H7 (cell line): ENCODE results near the gene COG8. TPM values are rescaled to one million over a fixed set of nuclear protein-coding genes. Genes with fewer than 3 reads are reported as not detected.
"Not testable (repeated sequence)": the region's sequence is repeated elsewhere in the genome, so short reads cannot be mapped to it uniquely, and the experiment has no call there.

Experiments
- DNase-seq: peaks from one replicate; pipeline ENCODE4 v3.0.0; 2012
- H3K27me3 ChIP-seq: 2 replicates; pipeline ENCODE4 v1.6.0; 2011; ENCODE audit warnings: mild to moderate bottlenecking, low read length; ENCODE audit not compliant: control insufficient read depth, insufficient read depth
- H3K36me3 ChIP-seq: replicated peaks from 2 replicates; pipeline ENCODE4 v1.5.1; 2011; ENCODE audit warnings: low read length; ENCODE audit not compliant: control insufficient read depth, insufficient read depth
- H3K4me3 ChIP-seq: 2 replicates; pipeline ENCODE4 v1.5.1; 2011; ENCODE audit warnings: low read depth, mild to moderate bottlenecking, control low read depth, low read length, moderate library complexity; ENCODE audit not compliant: insufficient read depth
- total RNA-seq: library from RNA; depleted of rRNA; stranded (reverse); fragments of >200 nt; shearing (Covaris generic); gene quantifications from 2 replicates; pipeline ENCODE4 v1.2.3, GENCODE V29; 2014

Gene COG8
- total RNA-seq, 1 experiment from 2014 or later, result 71.0 TPM

DNA sequence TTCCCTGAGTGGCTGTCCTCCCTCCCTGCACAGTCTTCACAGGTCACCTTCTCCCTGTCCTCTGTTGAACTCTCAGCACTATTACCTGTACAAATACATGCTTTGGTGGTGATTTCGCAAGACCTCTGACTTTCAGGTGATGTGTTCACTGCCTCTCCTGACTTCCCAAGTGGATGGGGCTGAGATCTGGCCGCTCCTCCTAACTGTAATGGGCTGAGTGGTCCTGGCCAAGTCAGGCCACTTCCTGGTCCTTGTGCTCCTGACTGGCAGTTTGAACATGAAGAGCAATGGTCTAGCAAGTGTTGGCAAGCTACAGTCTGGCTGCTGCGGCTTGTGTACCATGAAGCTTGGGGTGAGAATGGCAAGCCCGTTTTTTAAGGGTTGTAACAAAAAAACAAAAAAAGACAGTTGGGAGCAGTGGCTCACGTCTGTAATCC is 23.9 kb upstream of the COG8 start:
- H3K4me3 ChIP-seq, result no peak overlapping the region
- H3K27me3 ChIP-seq, result no peaks in the 10 kb centered on the region
- DNase-seq, result no peak
- peaks cover 19% of the 10 kb centered on the region for H3K36me3 ChIP-seq

DNA sequence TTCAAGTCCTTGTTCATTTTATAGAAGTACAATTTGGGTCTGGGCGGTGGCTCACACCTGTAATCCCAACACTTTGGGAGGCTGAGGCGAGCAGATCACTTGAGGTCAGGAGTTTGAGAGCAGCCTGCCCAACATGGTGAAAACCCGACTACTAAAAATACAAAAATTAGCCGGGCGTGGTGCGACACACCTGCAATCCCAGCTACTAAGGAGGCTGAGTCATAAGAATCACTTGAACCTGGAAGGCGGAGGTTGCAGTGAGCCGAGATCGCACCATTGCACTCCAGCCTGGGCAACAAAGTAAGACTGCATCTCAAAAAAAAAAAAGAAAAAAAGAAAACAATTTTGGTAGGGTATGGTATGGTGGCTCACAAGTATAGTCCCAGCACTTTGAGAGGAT is 20.7 kb upstream of the COG8 start:
- not testable (repeated sequence) for H3K27me3 ChIP-seq, DNase-seq, H3K4me3 ChIP-seq, H3K36me3 ChIP-seq

DNA sequence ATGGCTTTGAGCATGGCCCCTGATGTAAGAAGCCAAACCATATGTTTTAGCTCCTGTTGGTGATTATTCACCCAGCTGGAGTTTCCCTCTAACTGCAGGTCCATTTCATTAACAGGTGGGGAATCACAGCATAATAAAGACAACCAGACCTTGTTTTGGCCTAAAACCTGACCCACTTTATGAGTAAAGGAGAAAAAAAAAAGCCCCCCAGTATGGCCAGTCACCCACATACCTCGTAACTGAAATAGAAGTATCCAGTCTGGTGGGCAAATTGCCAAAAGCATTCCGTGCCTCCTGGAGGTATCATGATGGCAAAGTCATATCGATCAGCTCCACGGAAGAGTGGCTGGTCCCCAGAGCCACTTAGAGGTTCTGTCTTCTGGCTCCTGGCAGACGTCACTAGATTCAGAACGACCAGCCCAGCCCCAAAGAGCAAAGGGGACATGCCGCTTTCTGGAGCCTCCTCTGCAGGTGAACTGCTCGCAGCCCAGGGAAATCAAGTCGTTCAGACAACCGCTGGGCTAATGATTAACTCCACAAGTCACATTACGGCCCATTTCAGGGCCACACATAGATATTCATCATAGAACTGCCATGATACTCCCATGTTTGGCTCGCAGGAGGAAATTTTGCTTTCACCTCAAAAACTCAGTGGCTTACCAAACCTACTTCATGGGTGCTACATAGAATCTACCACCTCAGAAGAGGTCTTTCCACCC is 12.1 kb upstream of the COG8 start, which contains the start of gene TMED6:
TSS of gene TMED6 (minus strand) at position 478 of the 719 bp plus-strand sequence. CDS start at position 445, 33 bp downstream.
- Histone ChIP-seq H3K36me3 (no peaks in the 10 kb centered on the region; the same call in 1 of the 2 replicates), H3K4me3 (no peak within 1 kb of the TSS), H3K27me3 (no peaks in the 10 kb centered on the region)
- no peak for DNase-seq

DNA sequence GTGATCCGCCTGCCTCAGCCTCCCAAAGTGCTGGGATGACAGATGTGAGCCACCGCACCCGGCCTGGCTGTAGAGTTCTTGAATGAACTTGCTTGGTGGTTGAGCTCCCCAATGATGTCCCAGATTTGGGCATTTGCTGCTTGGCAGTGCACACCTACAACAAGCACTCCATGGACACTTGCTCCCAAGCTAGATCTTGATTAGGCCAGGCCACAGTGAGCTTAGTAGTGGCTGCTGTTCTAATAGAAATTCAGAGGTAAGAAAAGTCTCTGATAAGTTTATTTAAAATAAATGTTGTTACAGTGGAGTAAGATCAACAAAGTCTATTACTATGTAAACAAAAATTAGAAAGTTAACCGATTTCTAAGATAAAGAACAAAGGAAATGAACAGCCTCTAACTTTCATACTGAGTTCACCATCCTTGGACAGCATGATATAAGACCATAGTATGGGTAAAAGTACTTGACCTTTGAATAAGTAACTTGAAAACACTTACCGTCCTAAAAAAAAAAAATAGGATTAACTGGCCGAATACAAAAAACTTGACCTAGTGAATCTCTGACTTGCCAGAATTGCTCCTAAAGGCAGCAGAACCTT is 11.3 kb upstream of the COG8 start:
- DNase-seq, result no peak
- no peaks in the 10 kb centered on the region for H3K27me3 ChIP-seq
- no peak overlapping the region for H3K4me3 ChIP-seq
- no peaks in the 10 kb centered on the region; the same call in 1 of the 2 replicates for H3K36me3 ChIP-seq

DNA sequence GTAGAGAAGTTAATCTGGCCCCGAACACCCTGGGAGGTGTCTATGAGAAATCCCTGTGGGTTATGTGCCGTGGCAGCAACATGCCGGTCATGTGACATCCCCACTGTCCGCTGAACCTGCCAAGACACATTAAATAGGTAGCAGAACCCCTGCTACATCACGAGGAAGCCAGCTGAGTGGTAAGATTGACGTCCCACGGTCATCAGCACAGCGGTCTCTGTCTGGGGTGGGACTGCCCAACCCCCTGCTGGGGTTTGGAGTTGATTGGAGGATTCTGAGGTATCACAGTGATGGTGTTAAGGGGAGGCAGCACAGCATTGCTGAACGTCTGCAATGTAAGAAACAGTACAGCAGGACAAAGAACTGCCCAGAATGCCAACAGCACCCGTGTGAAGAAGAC is 10.2 kb upstream of the COG8 start:
- Histone ChIP-seq H3K36me3 (no peaks in the 10 kb centered on the region; the same call in 1 of the 2 replicates), H3K4me3 (no peak overlapping the region), H3K27me3 (no peaks in the 10 kb centered on the region)
- DNase-seq, result no peak

DNA sequence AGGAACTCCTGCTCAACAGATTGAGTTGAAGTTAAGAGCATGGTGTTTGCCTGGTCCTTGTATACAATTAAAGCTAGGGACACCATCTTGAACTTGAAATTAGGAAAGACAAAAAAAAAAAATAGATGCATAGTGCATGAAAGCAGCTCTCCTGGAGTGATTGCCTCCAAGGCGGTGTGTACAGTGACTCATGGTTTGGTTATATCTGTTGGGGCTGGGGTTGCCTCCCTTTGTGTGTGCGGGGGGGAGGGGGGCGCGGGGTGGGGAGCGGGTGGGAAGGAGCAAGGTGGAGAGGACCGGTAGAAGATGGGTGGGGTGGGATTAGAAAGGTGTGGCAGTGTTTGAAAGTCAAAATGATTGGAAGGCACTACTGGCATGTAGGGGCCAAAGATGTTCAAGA is 8.9 kb upstream of the COG8 start:
- Histone ChIP-seq H3K27me3 (no peaks in the 10 kb centered on the region), H3K36me3 (peaks cover 1% of the 10 kb centered on the region), H3K4me3 (no peak overlapping the region)
- DNase-seq, result no peak

DNA sequence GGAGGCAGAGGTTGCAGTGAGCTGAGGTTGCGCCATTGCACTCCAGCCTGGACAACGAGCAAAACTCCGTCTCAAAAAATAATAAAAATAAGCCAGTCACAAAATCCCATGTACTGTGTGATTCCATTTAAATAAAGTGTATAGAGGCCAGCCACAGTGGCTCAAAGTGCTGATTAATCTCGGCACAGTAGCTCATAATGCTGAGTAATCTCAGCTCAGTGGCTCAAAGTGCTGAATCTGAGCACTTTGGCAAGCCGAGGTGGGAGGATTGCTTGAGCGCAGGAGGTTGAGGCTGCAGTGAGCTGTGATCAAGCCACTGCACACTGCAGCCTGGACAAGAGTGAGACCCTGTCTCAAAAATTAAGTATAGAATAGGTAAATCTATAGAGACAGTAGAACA is 7.3 kb upstream of the COG8 start:
- peaks cover 5% of the 10 kb centered on the region for H3K36me3 ChIP-seq
- H3K27me3 ChIP-seq, result no peaks in the 10 kb centered on the region
- DNase-seq, result no peak
- no peak overlapping the region for H3K4me3 ChIP-seq

DNA sequence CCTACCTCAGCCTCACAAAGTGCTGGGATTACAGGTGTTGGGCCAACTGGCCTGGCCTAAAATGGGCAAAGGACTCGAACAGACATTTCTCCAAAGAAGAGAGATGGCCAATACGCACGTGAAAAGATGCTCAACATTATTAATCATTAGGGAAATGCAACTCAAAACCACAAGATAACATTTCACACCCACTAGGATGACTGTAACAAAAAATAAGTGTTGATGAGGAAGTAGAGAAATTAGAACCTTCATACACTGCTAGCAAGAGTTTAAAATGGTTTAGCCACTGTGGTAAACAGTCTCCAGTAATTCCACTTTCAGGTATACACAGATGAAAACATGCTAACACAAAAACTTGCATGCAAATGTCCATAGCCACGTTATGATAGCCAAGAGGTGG is 6.6 kb upstream of the COG8 start:
- Histone ChIP-seq H3K36me3 (peaks cover 11% of the 10 kb centered on the region), H3K4me3 (no peak overlapping the region), H3K27me3 (no peaks in the 10 kb centered on the region)
- DNase-seq, result no peak

DNA sequence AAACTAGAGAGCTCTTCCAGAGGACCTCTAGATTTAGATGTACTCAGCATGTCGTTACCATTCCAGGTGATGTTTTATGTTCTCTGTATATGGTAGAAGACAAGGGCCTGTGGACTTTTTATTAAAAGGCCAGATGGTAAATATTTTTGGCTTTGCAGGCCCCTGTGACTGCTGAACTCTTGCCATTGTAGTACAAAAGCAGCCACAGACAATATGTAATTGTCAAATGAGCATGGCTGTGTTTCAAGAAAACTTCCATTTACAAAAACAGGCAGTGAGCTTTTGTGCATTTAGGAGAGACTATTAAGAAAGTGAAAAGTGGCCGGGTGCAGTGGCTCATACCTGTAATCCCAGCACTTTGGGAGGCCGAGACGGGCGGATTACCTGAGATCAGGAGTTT is 4.8 kb upstream of the COG8 start:
- peaks cover 12% of the 10 kb centered on the region for H3K36me3 ChIP-seq
- H3K4me3 ChIP-seq, result no peak overlapping the region
- no peaks in the 10 kb centered on the region for H3K27me3 ChIP-seq
- DNase-seq, result no peak

DNA sequence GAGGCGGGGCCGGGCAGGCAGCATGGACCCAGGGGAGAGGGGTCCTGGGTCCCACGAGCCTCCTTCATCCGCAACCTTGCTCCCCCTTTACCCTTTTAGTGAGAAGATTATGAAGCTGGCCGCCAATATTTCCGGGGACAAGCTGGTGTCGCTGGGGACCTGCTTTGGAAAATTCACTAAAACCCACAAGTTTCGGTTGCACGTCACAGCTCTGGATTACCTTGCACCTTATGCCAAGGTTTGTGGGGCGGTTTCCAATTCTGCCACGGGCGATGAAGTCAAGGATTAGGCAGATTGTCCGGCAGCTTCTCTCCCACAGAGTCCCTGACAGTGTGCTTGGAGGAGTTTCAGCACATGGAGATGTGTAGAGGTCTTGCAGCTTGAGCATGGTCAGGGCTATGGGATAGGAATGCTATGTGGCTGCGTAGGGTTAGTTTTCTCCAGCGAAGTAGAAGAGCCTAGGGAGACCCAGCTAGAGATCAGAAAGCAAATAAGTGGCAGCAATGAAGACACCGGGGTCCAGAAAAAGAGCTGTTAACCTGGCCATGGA is 806 bp upstream of the COG8 start:
- Histone ChIP-seq H3K27me3 (no peaks in the 10 kb centered on the region), H3K4me3 (peak overlapping the region; percentile 100), H3K36me3 (peaks cover 22% of the 10 kb centered on the region)
- peak; percentile 45 for DNase-seq

DNA sequence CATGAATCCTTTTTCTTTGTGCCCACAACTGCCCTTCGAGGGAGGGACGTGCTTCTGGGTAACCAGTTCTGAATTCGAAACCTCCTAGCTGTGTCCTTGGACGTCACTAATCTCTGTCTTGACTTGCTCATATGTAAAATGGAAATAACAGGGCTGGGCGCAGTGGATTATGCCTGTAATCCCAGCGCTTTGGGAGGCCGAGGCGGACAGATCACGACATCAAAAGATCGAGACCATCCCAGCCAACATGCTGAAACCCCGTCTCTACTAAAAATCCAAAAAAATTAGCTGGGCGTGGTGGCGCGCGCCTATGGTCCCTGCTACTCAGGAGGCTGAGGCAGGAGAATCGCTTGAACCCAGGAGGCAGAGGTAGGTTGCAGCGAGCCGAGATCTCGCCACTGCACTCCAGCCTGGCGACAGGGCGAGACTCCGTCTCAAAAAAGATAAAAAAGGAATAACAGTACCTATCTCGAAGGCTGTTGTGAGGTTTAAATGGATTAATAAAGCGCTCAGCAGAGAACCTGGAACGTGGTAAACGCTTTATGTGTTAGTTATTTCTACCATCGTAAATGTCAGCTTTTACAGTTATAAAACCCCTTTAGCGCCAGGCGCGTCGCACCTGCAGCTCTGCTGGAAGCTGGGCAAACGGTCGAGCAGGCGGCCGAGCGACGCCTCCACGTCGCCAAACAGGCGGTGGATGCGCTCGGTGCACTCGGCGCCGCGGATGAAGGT is 641 bp downstream of the COG8 start:
- Histone ChIP-seq H3K27me3 (no peaks in the 10 kb centered on the region), H3K36me3 (peaks cover 33% of the 10 kb centered on the region), H3K4me3 (peak overlapping the region; percentile 100)
- DNase-seq, result no peak

DNA sequence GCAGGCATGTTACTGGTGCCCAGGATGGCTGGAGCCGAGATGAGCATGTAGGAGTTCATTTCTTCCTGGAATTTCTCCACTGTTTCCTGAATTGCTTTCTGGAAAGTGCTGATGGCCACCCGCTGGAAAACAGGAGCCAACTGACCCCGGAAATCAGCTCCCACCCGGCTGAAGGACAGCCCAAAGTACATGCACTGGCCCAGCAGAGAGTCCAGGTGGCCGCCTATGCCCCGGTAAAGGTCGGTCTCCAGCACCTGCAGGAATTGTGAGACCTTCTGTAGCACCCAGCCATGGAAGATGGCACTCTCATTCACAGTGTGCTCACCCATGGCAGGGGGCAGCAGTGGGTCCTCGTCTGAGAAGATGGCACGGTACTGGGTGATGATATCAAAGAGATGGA is 4.7 kb downstream of the COG8 start:
- peaks cover 29% of the 10 kb centered on the region for H3K36me3 ChIP-seq
- H3K4me3 ChIP-seq, result no peak overlapping the region
- no peaks in the 10 kb centered on the region for H3K27me3 ChIP-seq
- DNase-seq, result no peak

DNA sequence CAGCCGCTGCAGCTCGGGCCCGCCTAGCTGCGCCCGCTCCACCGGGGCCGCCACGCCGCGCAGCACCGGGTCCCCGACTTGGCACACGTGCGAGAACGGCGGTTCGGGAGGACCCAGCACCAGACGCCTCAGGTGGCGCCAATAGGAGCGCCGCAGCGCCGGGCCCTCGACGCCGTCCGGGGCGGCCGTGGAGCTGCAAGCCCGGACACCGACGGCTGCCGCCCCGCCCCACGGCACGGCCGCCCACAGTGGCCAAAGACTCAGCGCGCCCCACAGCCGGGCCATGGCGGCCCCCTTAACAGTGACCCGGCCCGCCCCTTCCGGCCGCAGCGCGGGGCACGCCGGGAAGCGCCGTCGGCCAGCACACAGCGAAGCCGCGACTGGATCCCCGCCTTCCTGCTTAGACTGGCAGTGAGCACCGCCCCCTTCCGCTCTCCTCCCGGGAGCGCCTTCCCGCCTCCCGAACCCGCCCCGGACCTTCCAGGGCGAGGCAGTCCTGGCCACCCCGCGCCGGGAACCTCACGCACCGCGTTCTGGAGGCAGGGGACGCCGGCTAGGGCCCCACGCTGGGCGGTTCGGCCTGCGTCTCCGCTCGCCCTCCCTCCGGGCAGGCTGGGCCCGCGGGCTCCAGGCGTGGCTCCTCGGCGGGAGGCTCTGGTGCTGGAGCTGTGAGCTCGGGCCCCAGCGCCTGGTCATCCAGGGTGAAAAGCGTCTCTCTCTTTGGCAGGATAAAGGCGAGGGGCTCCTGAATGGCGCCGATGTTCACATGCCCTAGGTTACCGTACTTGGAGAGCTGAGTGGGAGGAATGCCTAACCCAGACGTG is 8.9 kb downstream of the COG8 start, which contains the start of gene PDF:
TSS of gene PDF (minus strand) at position 303 of the 824 bp plus-strand sequence. CDS start at position 285, 18 bp downstream.
- no peaks in the 10 kb centered on the region for H3K27me3 ChIP-seq
- peaks cover 35% of the 10 kb centered on the region for H3K36me3 ChIP-seq
- H3K4me3 ChIP-seq, result peak within 1 kb of the TSS; percentile 86
- DNase-seq, result peak; percentile 99
